Measurements from ENCODE around the gene ACOX3. TPM values are rescaled to one million over a fixed set of nuclear protein-coding genes. Genes with fewer than 3 reads are reported as not detected.

ACOX3 gene
- polyA plus RNA-seq, 3 donors = 3.8 to 16.8 (median 13.3) TPM

- H3K36me3 Mint-ChIP-seq = peaks cover 66 to 78% of the 10 kb centered on the region in 2 donors
- no peaks in the 10 kb centered on the region for H3K27me3 Mint-ChIP-seq (ENCODE audit: low read depth in 3 of 3)
- 99% methylated on average over 8 of the region's 8 CpGs for WGBS (ENCODE audit: insufficient coverage)
- intact Hi-C loops (cut with micrococcal nuclease) = no loop called here
- no peaks in the 10 kb centered on the region for H3K9me3 ChIP-seq (replicated peaks in 1 of 2; ENCODE audit: control insufficient read depth in 1 of 2, insufficient read depth in 1 of 2, low read length in 2 of 2)
- no peaks in the 10 kb centered on the region for H3K4me1 ChIP-seq (ENCODE audit: control insufficient read depth in 1 of 2, insufficient read depth in 2 of 2, low read length in 2 of 2)
- H3K9ac ChIP-seq (ENCODE audit: insufficient read depth, low read length, poor library complexity, severe bottlenecking) = no peak overlapping the region
- peaks cover 57 to 91% of the 10 kb centered on the region in 2 donors for H3K36me3 ChIP-seq (replicated peaks in 1 of 2; ENCODE audit: control insufficient read depth in 1 of 2, insufficient read depth in 2 of 2, low read length in 2 of 2)
- H4K20me1 ChIP-seq (ENCODE audit: insufficient read depth, low read length) = no peaks in the 10 kb centered on the region
- H3K4me2 ChIP-seq (replicated peaks; ENCODE audit: extremely low read depth, low read length, poor library complexity, severe bottlenecking) = no peak overlapping the region
- no peaks in the 10 kb centered on the region for H3K4me1 Mint-ChIP-seq
- no peaks in the 10 kb centered on the region for H3K9me3 Mint-ChIP-seq
- no peak for TF ChIP-seq CTCF (IDR thresholded peaks at IDR 0.05)
- no peak for DNase-seq
- no peak overlapping the region for H3K27ac ChIP-seq (ENCODE audit: low read depth in 1 of 2, low read length in 2 of 2)
- no peak overlapping the region for H3K4me3 ChIP-seq (replicated peaks in 1 of 3; ENCODE audit: low read depth in 2 of 3, low read length in 3 of 3)
- no peak overlapping the region for H2AFZ ChIP-seq (ENCODE audit: insufficient read depth, low read depth, low read length, poor library complexity, severe bottlenecking)
- no peaks in the 10 kb centered on the region for H3K27me3 ChIP-seq (ENCODE audit: control insufficient read depth in 2 of 2, insufficient read depth in 2 of 2, low read length in 2 of 2)
- no peaks in the 10 kb centered on the region for H3K79me2 ChIP-seq (ENCODE audit: insufficient read depth, low read length)
- peak overlapping the region in 1 of 7 donors; percentile 87 for H3K27ac Mint-ChIP-seq
- no peak overlapping the region for H3K4me3 Mint-ChIP-seq
Observed at GRCh38 chr4:8459867-8460445, 19.4 kb upstream of the ACOX3 start.

GRCh38 chr4:8457646-8458252, 17.2 kb upstream of the ACOX3 start:
- no peaks in the 10 kb centered on the region for H3K4me1 ChIP-seq (ENCODE audit: control insufficient read depth in 1 of 2, insufficient read depth in 2 of 2, low read length in 2 of 2)
- no peak overlapping the region for H3K4me3 ChIP-seq (replicated peaks in 1 of 3; ENCODE audit: low read depth in 2 of 3, low read length in 3 of 3)
- no peaks in the 10 kb centered on the region for H3K9me3 ChIP-seq (replicated peaks in 1 of 2; ENCODE audit: control insufficient read depth in 1 of 2, insufficient read depth in 1 of 2, low read length in 2 of 2)
- 96% methylated on average over 2 of the region's 9 CpGs for WGBS (ENCODE audit: insufficient coverage)
- no peaks in the 10 kb centered on the region for H3K79me2 ChIP-seq (ENCODE audit: insufficient read depth, low read length)
- H2AFZ ChIP-seq (ENCODE audit: insufficient read depth, low read depth, low read length, poor library complexity, severe bottlenecking) = no peak overlapping the region
- H3K36me3 Mint-ChIP-seq = peaks cover 72 to 87% of the 10 kb centered on the region in 2 donors
- H3K9ac ChIP-seq (ENCODE audit: insufficient read depth, low read length, poor library complexity, severe bottlenecking) = no peak overlapping the region
- H3K36me3 ChIP-seq (replicated peaks in 1 of 2; ENCODE audit: control insufficient read depth in 1 of 2, insufficient read depth in 2 of 2, low read length in 2 of 2) = peaks cover 72 to 91% of the 10 kb centered on the region in 2 donors
- intact Hi-C loops (cut with micrococcal nuclease) = no loop called here
- H3K4me3 Mint-ChIP-seq = no peak overlapping the region
- no peak overlapping the region for H3K27ac Mint-ChIP-seq
- no peak overlapping the region for H3K4me2 ChIP-seq (replicated peaks; ENCODE audit: extremely low read depth, low read length, poor library complexity, severe bottlenecking)
- no peaks in the 10 kb centered on the region for H3K27me3 Mint-ChIP-seq (ENCODE audit: low read depth in 3 of 3)
- H3K4me1 Mint-ChIP-seq = no peaks in the 10 kb centered on the region
- no peak overlapping the region for H3K27ac ChIP-seq (ENCODE audit: low read depth in 1 of 2, low read length in 2 of 2)
- H3K27me3 ChIP-seq (ENCODE audit: control insufficient read depth in 2 of 2, insufficient read depth in 2 of 2, low read length in 2 of 2) = no peaks in the 10 kb centered on the region
- H3K9me3 Mint-ChIP-seq = no peaks in the 10 kb centered on the region
- no peaks in the 10 kb centered on the region for H4K20me1 ChIP-seq (ENCODE audit: insufficient read depth, low read length)
- no peak for DNase-seq
- no peak for TF ChIP-seq CTCF (IDR thresholded peaks at IDR 0.05)
